ENCODE data around the gene BID. TPM values are rescaled to one million over a fixed set of nuclear protein-coding genes. Genes with fewer than 3 reads are reported as not detected.

Gene BID
- 10 to 100 TPM; 26.5 to 33.2 TPM for total RNA-seq
- long read RNA-seq, transcript BID-215 (6 exons, 2,199 nt), result major isoform, 64 of 85 reads
- long read RNA-seq, transcript BID-204 (5 exons, 2,129 nt), result minor isoform, 5 of 85 reads
- long read RNA-seq, partial matches to known transcripts, result 0 of 85 reads
- long read RNA-seq, other reads (novel, unspliced or antisense), result 11 of 85 reads

- intact Hi-C loops (cut with DNase I, micrococcal nuclease), result no loop called here
- ATAC-seq, result peak; percentile 64
- DNase-seq, result peak in 1 of 2 donors; percentile 80
Observed at GRCh38 chr22:17774206-17774925, at the start of gene BID. BID (minus strand) TSS chr22:17774469; CDS start chr22:17750116, 24,353 bp downstream.

- intact Hi-C loops (cut with DNase I, micrococcal nuclease), result loop anchor here (2.0 to 10.0 kb wide), 2 partner anchors 251 to 253 kb away; partner anchors contain the start of gene PEX26 (in 2 of the 2)
- no peak for DNase-seq
- no peak for ATAC-seq
Observed at GRCh38 chr22:17823964-17824363, 49.7 kb upstream of the BID start.

- DNase-seq (no peak), ATAC-seq (no peak)
- intact Hi-C loops (cut with DNase I, micrococcal nuclease), result loop anchor here (2.0 to 10.0 kb wide), 2 partner anchors 252 to 254 kb away; partner anchors contain the start of gene PEX26 (in 2 of the 2)
Observed at GRCh38 chr22:17823226-17823625, 49.0 kb upstream of the BID start.

- intact Hi-C loops (cut with DNase I, micrococcal nuclease), result loop anchor here (2.0 to 10.0 kb wide), 2 partner anchors 253 to 255 kb away; partner anchors contain the start of gene PEX26 (in 2 of the 2)
- DNase-seq (no peak), ATAC-seq (peak; percentile 2)
Observed at GRCh38 chr22:17822087-17822486, 47.8 kb upstream of the BID start.

GRCh38 chr22:17820879-17821439, 46.7 kb upstream of the BID start:
- intact Hi-C loops (cut with DNase I, micrococcal nuclease), result loop anchor here in 1 of 2 donors (10.0 kb wide), 1 partner anchor 254 kb away; the partner anchor contains the start of gene PEX26
- no peak for DNase-seq
- ATAC-seq, result no peak

GRCh38 chr22:17818649-17819048, 44.4 kb upstream of the BID start:
- intact Hi-C loops (cut with DNase I, micrococcal nuclease), result no loop called here
- DNase-seq (no peak), ATAC-seq (peak; percentile 13)

GRCh38 chr22:17818180-17818579, 43.9 kb upstream of the BID start:
- intact Hi-C loops (cut with DNase I, micrococcal nuclease), result no loop called here
- DNase-seq (no peak), ATAC-seq (peak; percentile 5)

GRCh38 chr22:17817511-17818065, 43.3 kb upstream of the BID start:
- intact Hi-C loops (cut with DNase I, micrococcal nuclease), result no loop called here
- DNase-seq (no peak), ATAC-seq (no peak)

GRCh38 chr22:17817079-17817478, 42.8 kb upstream of the BID start:
- no peak for ATAC-seq
- DNase-seq, result no peak
- intact Hi-C loops (cut with DNase I, micrococcal nuclease), result no loop called here

- intact Hi-C loops (cut with DNase I, micrococcal nuclease), result no loop called here
- ATAC-seq (no peak), DNase-seq (no peak)
Observed at GRCh38 chr22:17816649-17817048, 42.4 kb upstream of the BID start.

- no peak for DNase-seq
- intact Hi-C loops (cut with DNase I, micrococcal nuclease), result no loop called here
- no peak for ATAC-seq
Observed at GRCh38 chr22:17815703-17816254, 41.5 kb upstream of the BID start.

GRCh38 chr22:17814830-17815229, 40.6 kb upstream of the BID start:
- ATAC-seq (no peak), DNase-seq (no peak)
- intact Hi-C loops (cut with DNase I, micrococcal nuclease), result no loop called here

GRCh38 chr22:17814084-17814483, 39.8 kb upstream of the BID start:
- intact Hi-C loops (cut with DNase I, micrococcal nuclease), result no loop called here
- no peak for ATAC-seq
- no peak for DNase-seq

- peak; percentile 57 for ATAC-seq
- intact Hi-C loops (cut with DNase I, micrococcal nuclease), result no loop called here
- DNase-seq, result no peak
Observed at GRCh38 chr22:17811119-17811518, 36.9 kb upstream of the BID start.

GRCh38 chr22:17810570-17811116, 36.4 kb upstream of the BID start:
- DNase-seq, result no peak
- intact Hi-C loops (cut with DNase I, micrococcal nuclease), result no loop called here
- ATAC-seq, result peak; percentile 65

- intact Hi-C loops (cut with DNase I, micrococcal nuclease), result no loop called here
- DNase-seq (peak in 1 of 2 donors; percentile 46), ATAC-seq (peak; percentile 34)
Observed at GRCh38 chr22:17808693-17809403, 34.6 kb upstream of the BID start.

- ATAC-seq, result no peak
Observed at GRCh38 chr22:17807578-17808410, 33.5 kb upstream of the BID start.

GRCh38 chr22:17807086-17807485, 32.8 kb upstream of the BID start:
- no peak for ATAC-seq
- intact Hi-C loops (cut with DNase I, micrococcal nuclease), result no loop called here
- no peak for DNase-seq

More at GRCh38 chr22:17807578-17808410, 33.5 kb upstream of the BID start:
- DNase-seq, result no peak
- intact Hi-C loops (cut with DNase I, micrococcal nuclease), result no loop called here
